ENCODE measurements around the gene TBX4. TPM values are rescaled to one million over a fixed set of nuclear protein-coding genes. Genes with fewer than 3 reads are reported as not detected.

TBX4 gene
- total and polyA plus RNA-seq, 2 of the 13 experiments (the other 11 are each of a cell fraction or from before 2014, with no cell fraction given): 0.11 to 1.1 TPM

- TF ChIP-seq NFE2L1 (CRISPR knock-in tag; IDR thresholded peaks at IDR 0.05; ENCODE audit: borderline replicate concordance): no peak
- peak; percentile 31; the same call in 1 of the 2 replicates for TF ChIP-seq MTA1 (CRISPR knock-in tag; IDR thresholded peaks at IDR 0.05; ENCODE audit: borderline replicate concordance)
- TF ChIP-seq SOX5 (CRISPR knock-in tag; IDR thresholded peaks at IDR 0.05; ENCODE audit: borderline replicate concordance): no peak
- peak; percentile 28 for TF ChIP-seq ZNF883 (CRISPR knock-in tag; IDR thresholded peaks at IDR 0.05; ENCODE audit: not compliant biosample characterization)
- TF ChIP-seq CREM (IDR thresholded peaks at IDR 0.05): peak; percentile 8; the same call in 1 of the 2 replicates
- no peak for TF ChIP-seq CREM (CRISPR knock-in tag; IDR thresholded peaks at IDR 0.05)
- TF ChIP-seq MYC (CRISPR knock-in tag; IDR thresholded peaks at IDR 0.05; ENCODE audit: borderline replicate concordance): no peak
- TF ChIP-seq GATAD2A (CRISPR knock-in tag; IDR thresholded peaks at IDR 0.05): 0 out of 2 replicates have a peak, but pooled peaks have one; percentile 16
- no peak for TF ChIP-seq DBP (CRISPR knock-in tag; IDR thresholded peaks at IDR 0.05; ENCODE audit: not compliant biosample characterization)
- no peak for TF ChIP-seq NFIC (IDR thresholded peaks at IDR 0.05; ENCODE audit: low read length)
- TF ChIP-seq PRDM15 (CRISPR knock-in tag; IDR thresholded peaks at IDR 0.05): peak; percentile 100
Measured at GRCh38 chr17:61467416-61468262, 15.4 kb downstream of the TBX4 start (continued).

All from HepG2 (cell line).